G401.6 (cell line): ENCODE data around the gene KCNAB1.

Experiments used
- FAIRE-seq: peaks from 2 replicates; lab custom pipeline; 2012; peaks lifted over from hg19 to GRCh38; lab: Jason Lieb, UNC

The KCNAB1 gene

GRCh38 chr3:156461889-156462288 lies 341.5 kb downstream of the KCNAB1 start:
- no peak for FAIRE-seq

GRCh38 chr3:156463123-156463522 lies 342.7 kb downstream of the KCNAB1 start:
- FAIRE-seq: no peak

GRCh38 chr3:156465194-156465593 lies 344.8 kb downstream of the KCNAB1 start:
- FAIRE-seq: no peak

- no peak for FAIRE-seq
Measured at GRCh38 chr3:156469456-156469855, 349.1 kb downstream of the KCNAB1 start.

GRCh38 chr3:156471431-156471830 lies 351.1 kb downstream of the KCNAB1 start:
- FAIRE-seq: no peak

- no peak for FAIRE-seq
Measured at GRCh38 chr3:156472150-156472549, 351.8 kb downstream of the KCNAB1 start.

- FAIRE-seq: no peak
Measured at GRCh38 chr3:156472684-156473083, 352.3 kb downstream of the KCNAB1 start.

- no peak for FAIRE-seq
Measured at GRCh38 chr3:156473341-156473740, 353.0 kb downstream of the KCNAB1 start.

- FAIRE-seq: no peak
Measured at GRCh38 chr3:156474560-156475389, 354.4 kb downstream of the KCNAB1 start.

- no peak for FAIRE-seq
Measured at GRCh38 chr3:156477323-156477722, 356.9 kb downstream of the KCNAB1 start.

GRCh38 chr3:156478891-156479290 lies 358.5 kb downstream of the KCNAB1 start:
- FAIRE-seq: no peak

GRCh38 chr3:156479604-156480003 lies 359.2 kb downstream of the KCNAB1 start:
- no peak for FAIRE-seq

GRCh38 chr3:156480949-156481348 lies 360.6 kb downstream of the KCNAB1 start:
- FAIRE-seq: no peak

- no peak for FAIRE-seq
Measured at GRCh38 chr3:156483002-156483401, 362.6 kb downstream of the KCNAB1 start.

- no peak for FAIRE-seq
Measured at GRCh38 chr3:156483426-156483825, 363.0 kb downstream of the KCNAB1 start.

GRCh38 chr3:156483961-156484787 lies 363.8 kb downstream of the KCNAB1 start:
- FAIRE-seq: no peak

- no peak for FAIRE-seq
Measured at GRCh38 chr3:156488767-156489166, 368.4 kb downstream of the KCNAB1 start.

- no peak for FAIRE-seq
Measured at GRCh38 chr3:156489462-156489911, 369.1 kb downstream of the KCNAB1 start.

- FAIRE-seq: no peak
Measured at GRCh38 chr3:156491192-156491591, 370.8 kb downstream of the KCNAB1 start.

- FAIRE-seq: no peak
Measured at GRCh38 chr3:156492801-156493261, 372.5 kb downstream of the KCNAB1 start.

GRCh38 chr3:156493887-156494286 lies 373.5 kb downstream of the KCNAB1 start:
- no peak for FAIRE-seq

- FAIRE-seq: no peak
Measured at GRCh38 chr3:156495816-156496215, 375.4 kb downstream of the KCNAB1 start.

- FAIRE-seq: no peak
Measured at GRCh38 chr3:156497326-156497725, 376.9 kb downstream of the KCNAB1 start.
